ENCODE data around the gene LUC7L3. TPM values are rescaled to one million over a fixed set of nuclear protein-coding genes. Genes with fewer than 3 reads are reported as not detected.

LUC7L3 gene
- total and polyA plus RNA-seq, 12 donors = 33.7 to 188 (median 46.8) TPM

- WGBS, 2 donors = 92 to 96% methylated on average over 9 of the region's 9 CpGs
- peaks cover 0 to 4% (median 0%) of the 10 kb centered on the region in 7 donors for H3K27me3 ChIP-seq
- intact Hi-C loops (cut with DNase I) = loop anchor here in 6 of 10 donors (5.0 to 10.0 kb wide), 4 partner anchors 172 to 233 kb away; partner anchors contain the start of gene SPATA20 (in 1 of the 6)
- DNase-seq (no peak), ATAC-seq (no peak)
- peaks cover 0 to 9% (median 0%) of the 10 kb centered on the region in 9 donors for H3K4me1 ChIP-seq
- no peaks in the 10 kb centered on the region for H3K9me3 ChIP-seq
- H3K36me3 ChIP-seq = no peaks in the 10 kb centered on the region
- no peak overlapping the region for H3K4me3 ChIP-seq
- no peak overlapping the region for H3K27ac ChIP-seq
- no peak for TF ChIP-seq CTCF (IDR thresholded peaks at IDR 0.05)
Measured at GRCh38 chr17:50779747-50780353, 60.4 kb downstream of the LUC7L3 start.

- ATAC-seq (peak in 3 of 8 donors; percentile 19 to 53 (median 25)), DNase-seq (peak in 1 of 2 donors; percentile 25)
- intact Hi-C loops (cut with DNase I) = loop anchor here in 6 of 10 donors (5.0 to 10.0 kb wide), 4 partner anchors 171 to 234 kb away; partner anchors contain the start of gene SPATA20 (in 1 of the 6)
- no peak for TF ChIP-seq CTCF (IDR thresholded peaks at IDR 0.05)
- Histone ChIP-seq H3K4me3 (peak overlapping the region in 9 of 10 donors; percentile 5 to 44 (median 33)), H3K9me3 (no peaks in the 10 kb centered on the region), H3K27me3 (peaks cover 0 to 4% (median 0%) of the 10 kb centered on the region in 7 donors), H3K36me3 (no peaks in the 10 kb centered on the region), H3K27ac (peak overlapping the region in 1 of 10 donors; percentile 36), H3K4me1 (peaks cover 0 to 22% (median 3%) of the 10 kb centered on the region in 9 donors)
- WGBS, 2 donors = 38 to 43% methylated on average over 38 of the region's 38 CpGs
Measured at GRCh38 chr17:50781167-50781566, 61.8 kb downstream of the LUC7L3 start.

- no peaks in the 10 kb centered on the region for H3K36me3 ChIP-seq
- H3K9me3 ChIP-seq = no peaks in the 10 kb centered on the region
- peaks cover 0 to 25% (median 3%) of the 10 kb centered on the region in 9 donors for H3K4me1 ChIP-seq
- TF ChIP-seq CTCF (IDR thresholded peaks at IDR 0.05) = peak; percentile 94 to 98 (median 96)
- ATAC-seq = peak; percentile 82 to 91 (median 84)
- 19 to 26% methylated on average over 7 of the region's 7 CpGs for WGBS, 2 donors
- intact Hi-C loops (cut with DNase I) = loop anchor here in 9 of 10 donors (1.0 to 10.0 kb wide), 8 partner anchors 58 to 236 kb away; partner anchors contain the start of gene SPATA20 (in 1 of the 9)
- H3K27ac ChIP-seq = no peak overlapping the region
- DNase-seq = peak; percentile 86
- peaks cover 0 to 4% (median 0%) of the 10 kb centered on the region in 7 donors for H3K27me3 ChIP-seq
- H3K4me3 ChIP-seq = no peak overlapping the region
Measured at GRCh38 chr17:50783193-50783660, 63.8 kb downstream of the LUC7L3 start.

GRCh38 chr17:50783905-50784304 is 64.5 kb downstream of the LUC7L3 start:
- Histone ChIP-seq H3K9me3 (no peaks in the 10 kb centered on the region), H3K4me1 (peaks cover 0 to 25% (median 3%) of the 10 kb centered on the region in 9 donors), H3K36me3 (no peaks in the 10 kb centered on the region), H3K27ac (no peak overlapping the region), H3K27me3 (peaks cover 0 to 4% (median 0%) of the 10 kb centered on the region in 7 donors), H3K4me3 (no peak overlapping the region)
- ATAC-seq = no peak
- TF ChIP-seq CTCF (IDR thresholded peaks at IDR 0.05) = no peak
- no peak for DNase-seq
- 93 to 97% methylated on average over 2 of the region's 2 CpGs for WGBS, 2 donors
- intact Hi-C loops (cut with DNase I) = loop anchor here in 9 of 10 donors (1.0 to 10.0 kb wide), 9 partner anchors 57 to 237 kb away; partner anchors contain the start of gene SPATA20 (in 1 of the 9)
